H1 (cell line): Measurements from ENCODE around the gene IL18R1. TPM values are rescaled to one million over a fixed set of nuclear protein-coding genes. Genes with fewer than 3 reads are reported as not detected.

Experiments used
- CTBP2 ChIP-seq: IDR thresholded peaks from 2 replicates; pipeline ENCODE4 v1.7.0; 2011; ENCODE audit warnings: borderline replicate concordance, mild to moderate bottlenecking, moderate library complexity, mixed read lengths, low read length; ENCODE audit not compliant: insufficient read depth, insufficient read length
- JUND ChIP-seq: IDR thresholded peaks from 2 replicates; pipeline ENCODE4 v1.6.1; 2011; ENCODE audit warnings: mild to moderate bottlenecking, improper control_type of control experiment, low read length
- SAP30 ChIP-seq: fragments of 300-600 bp; sonication (generic); IDR thresholded peaks from 2 replicates; pipeline ENCODE4 v1.7.1; 2012; ENCODE audit warnings: low read length, moderate library complexity, mild to moderate bottlenecking, inconsistent platforms; ENCODE audit not compliant: insufficient read depth, insufficient replicate concordance
- TAF1 ChIP-seq: IDR thresholded peaks from 2 replicates; pipeline ENCODE4 v1.6.1; 2011; ENCODE audit warnings: mild to moderate bottlenecking, low read depth, low read length
- TCF12 ChIP-seq: IDR thresholded peaks from 2 replicates; pipeline ENCODE4 v1.6.1; 2011; ENCODE audit warnings: low read depth, mild to moderate bottlenecking, low read length
- polyA plus RNA-seq, 7 experiments: library from polyadenylated mRNA; depleted of rRNA in 3 of 7; stranded (reverse) in 5 of 7; unstranded in 2 of 7; fragments of >200 nt in 5 of 7; fragments of 200-250 nt in 2 of 7; gene quantifications; 1 replicate in 5 of 7; 2 replicates in 1 of 7; 4 replicates in 1 of 7; pipeline versions ENCODE4 v1.2.1 to v1.2.3, GENCODE V29; 2011 to 2013; ENCODE audit warnings: missing spikeins in 2 of 7, mixed read lengths in 2 of 7
- total RNA-seq: library from RNA; stranded (reverse); fragmentation: NEBNext Ultra II Directional; extraction: Animal tissue kit (Norgen Biotek cat#: 25700); gene quantifications from 2 replicates; pipeline ENCODE4 v1.2.1, GENCODE V29; 2021

IL18R1 gene
- total and polyA plus RNA-seq, 2 of the 8 experiments (the other 6 are each of a cell fraction or from before 2014, with no cell fraction given): 0.54 TPM; not detected in 1

GRCh38 chr2:102420290-102420689 lies 64.7 kb downstream of the IL18R1 start (continued):
- no peak for TF ChIP-seq SAP30
- TF ChIP-seq CTBP2: no peak
- TF ChIP-seq JUND: no peak
- TF ChIP-seq TCF12: no peak
- no peak for TF ChIP-seq TAF1
